ENCODE measurements around the gene PXMP2.

DNA sequence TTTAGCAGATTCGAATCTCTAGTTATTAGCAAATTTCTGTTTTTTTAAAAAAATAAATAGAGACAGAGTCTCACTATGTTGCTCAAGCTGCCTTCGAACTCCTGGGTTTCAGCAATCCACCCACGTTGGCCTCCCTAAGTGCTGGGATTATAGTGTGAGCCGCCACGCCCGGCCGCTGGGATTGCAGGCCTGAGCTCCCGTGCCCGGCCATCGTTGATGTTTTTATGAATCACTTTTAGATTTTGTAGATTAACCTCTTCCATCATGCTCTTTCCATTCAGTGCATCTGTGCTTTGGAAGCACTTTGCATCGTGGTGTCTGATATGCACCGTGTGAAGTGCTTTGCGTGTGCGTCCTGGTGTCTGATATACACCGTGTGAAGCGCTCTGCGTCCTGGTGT, 44.2 kb downstream of the PXMP2 start:
- TF ChIP-seq, protein P1, sequence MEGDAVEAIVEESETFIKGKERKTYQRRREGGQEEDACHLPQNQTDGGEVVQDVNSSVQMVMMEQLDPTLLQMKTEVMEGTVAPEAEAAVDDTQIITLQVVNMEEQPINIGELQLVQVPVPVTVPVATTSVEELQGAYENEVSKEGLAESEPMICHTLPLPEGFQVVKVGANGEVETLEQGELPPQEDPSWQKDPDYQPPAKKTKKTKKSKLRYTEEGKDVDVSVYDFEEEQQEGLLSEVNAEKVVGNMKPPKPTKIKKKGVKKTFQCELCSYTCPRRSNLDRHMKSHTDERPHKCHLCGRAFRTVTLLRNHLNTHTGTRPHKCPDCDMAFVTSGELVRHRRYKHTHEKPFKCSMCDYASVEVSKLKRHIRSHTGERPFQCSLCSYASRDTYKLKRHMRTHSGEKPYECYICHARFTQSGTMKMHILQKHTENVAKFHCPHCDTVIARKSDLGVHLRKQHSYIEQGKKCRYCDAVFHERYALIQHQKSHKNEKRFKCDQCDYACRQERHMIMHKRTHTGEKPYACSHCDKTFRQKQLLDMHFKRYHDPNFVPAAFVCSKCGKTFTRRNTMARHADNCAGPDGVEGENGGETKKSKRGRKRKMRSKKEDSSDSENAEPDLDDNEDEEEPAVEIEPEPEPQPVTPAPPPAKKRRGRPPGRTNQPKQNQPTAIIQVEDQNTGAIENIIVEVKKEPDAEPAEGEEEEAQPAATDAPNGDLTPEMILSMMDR (conservative IDR thresholded peaks at IDR 0.05; ENCODE audit: low read depth, low read length) = no peak
- TF ChIP-seq EZH2phosphoT487 (IDR thresholded peaks at IDR 0.05; ENCODE audit: borderline replicate concordance, low read length) (no peak), EZH2 (IDR thresholded peaks at IDR 0.05; ENCODE audit: low read length, unreplicated experiment) (no peak)
